OCI-LY7 (cell line): ENCODE measurements around the gene DIABLO. TPM values are rescaled to one million over a fixed set of nuclear protein-coding genes. Genes with fewer than 3 reads are reported as not detected.
"Not testable (repeated sequence)": the region's sequence is repeated elsewhere in the genome, so short reads cannot be mapped to it uniquely, and the experiment has no call there.

Experiments used
- BruUV-seq: library from RNA; stranded (reverse); fragments of 400-500 nt; replicated peaks from 2 replicates; lab custom pipeline; 2021; lab: Mats Ljungman, UMichigan
- CTCF ChIA-PET: fragments of 300-600 bp; sonication (Branson Sonifier 250); formaldehyde crosslinking; loops from one replicate; lab custom pipeline; 2022; ENCODE audit warnings: antibody characterized with exemption; ENCODE audit not compliant: unreplicated experiment; lab: Charles Lee
- POLR2A ChIA-PET: fragments of 300-600 bp; sonication (Branson Sonifier 250); formaldehyde crosslinking; loops from one replicate; lab custom pipeline; 2022; ENCODE audit warnings: antibody characterized with exemption; lab: Charles Lee
- DNase-seq: peaks from one replicate; pipeline ENCODE4 v3.0.0-alpha.2; 2015; ENCODE audit warnings: low spot score
- H2AFZ ChIP-seq: fragments of 200-600 bp; sonication (generic), shearing (Covaris generic); 2 replicates; pipeline ENCODE4 v1.6.1; 2014; ENCODE audit warnings: mild to moderate bottlenecking, antibody characterized with exemption, low read length, moderate library complexity
- H3K27ac ChIP-seq: fragments of 200-600 bp; sonication (generic); 2 replicates; pipeline ENCODE4 v1.5.1; 2014; ENCODE audit warnings: mixed run types, low read depth, mild to moderate bottlenecking, moderate library complexity, low read length, inconsistent platforms; ENCODE audit not compliant: poor library complexity, severe bottlenecking
- H3K36me3 ChIP-seq: fragments of 200-600 bp; sonication (generic); 2 replicates; pipeline ENCODE4 v1.6.1; 2014; ENCODE audit warnings: mild to moderate bottlenecking, antibody characterized with exemption, low read length, moderate library complexity, mixed read lengths; ENCODE audit not compliant: insufficient read depth
- H3K4me1 ChIP-seq: fragments of 200-600 bp; sonication (generic); 2 replicates; pipeline ENCODE4 v1.5.1; 2014; ENCODE audit warnings: mild to moderate bottlenecking, low read length; ENCODE audit not compliant: insufficient read depth, poor library complexity, severe bottlenecking
- H3K4me2 ChIP-seq: fragments of 200-600 bp; sonication (generic); 2 replicates; pipeline ENCODE4 v1.6.1; 2014; ENCODE audit warnings: mild to moderate bottlenecking, low read length
- H3K4me3 ChIP-seq: fragments of 200-600 bp; sonication (generic); 2 replicates; pipeline ENCODE4 v1.5.1; 2014; ENCODE audit warnings: mild to moderate bottlenecking, low read depth, low read length; ENCODE audit not compliant: poor library complexity, severe bottlenecking
- H3K79me2 ChIP-seq: fragments of 200-600 bp; sonication (generic); 2 replicates; pipeline ENCODE4 v1.6.1; 2016; ENCODE audit warnings: low read depth, mild to moderate bottlenecking, low read length, moderate library complexity, mixed read lengths; ENCODE audit not compliant: insufficient read depth
- H3K9me2 ChIP-seq: fragments of 200-600 bp; sonication (generic); 2 replicates; pipeline ENCODE4 v1.6.1; 2016; ENCODE audit warnings: mild to moderate bottlenecking, low read length, mixed read lengths; ENCODE audit not compliant: insufficient read depth
- H3K9me3 ChIP-seq: fragments of 200-600 bp; sonication (generic); 2 replicates; pipeline ENCODE4 v1.6.1; 2014; ENCODE audit warnings: mild to moderate bottlenecking, mixed run types, low read length, mixed read lengths
- H4K20me1 ChIP-seq: fragments of 200-600 bp; sonication (generic); 2 replicates; pipeline ENCODE4 v1.6.1; 2014; ENCODE audit warnings: mild to moderate bottlenecking, antibody characterized with exemption, low read length, moderate library complexity, mixed read lengths; ENCODE audit not compliant: insufficient read depth
- CTCF ChIP-seq: fragments of 200-600 bp; sonication (generic); conservative IDR thresholded peaks from 2 replicates; pipeline ENCODE4 v1.5.1; 2014; ENCODE audit warnings: mild to moderate bottlenecking, antibody characterized with exemption, low read length, moderate library complexity, mixed read lengths
- EZH2phosphoT487 ChIP-seq: fragments of 200-600 bp; sonication (generic); IDR thresholded peaks from 2 replicates; pipeline ENCODE4 v1.6.1; 2018; ENCODE audit warnings: low read depth, borderline replicate concordance, mild to moderate bottlenecking, mixed run types, antibody characterized with exemption, low read length, moderate library complexity, mixed read lengths
- intact Hi-C: fragments of 100-400 bp; cut with micrococcal nuclease; formaldehyde crosslinking; loops from one replicate; pipeline ENCODE4 v1.10.0; 2022; ENCODE audit not compliant: unreplicated experiment
- total RNA-seq, 2 experiments: library from RNA; depleted of rRNA in 1 of 2; stranded (reverse); fragments of >200 nt in 1 of 2; shearing (Covaris generic) in 1 of 2; gene quantifications; 2 replicates each; pipeline ENCODE4 v1.2.3, GENCODE V29; 2014 to 2022

Gene DIABLO
- total RNA-seq, 2 experiments from 2014 or later, result 53.9 to 56.5 TPM

DNA sequence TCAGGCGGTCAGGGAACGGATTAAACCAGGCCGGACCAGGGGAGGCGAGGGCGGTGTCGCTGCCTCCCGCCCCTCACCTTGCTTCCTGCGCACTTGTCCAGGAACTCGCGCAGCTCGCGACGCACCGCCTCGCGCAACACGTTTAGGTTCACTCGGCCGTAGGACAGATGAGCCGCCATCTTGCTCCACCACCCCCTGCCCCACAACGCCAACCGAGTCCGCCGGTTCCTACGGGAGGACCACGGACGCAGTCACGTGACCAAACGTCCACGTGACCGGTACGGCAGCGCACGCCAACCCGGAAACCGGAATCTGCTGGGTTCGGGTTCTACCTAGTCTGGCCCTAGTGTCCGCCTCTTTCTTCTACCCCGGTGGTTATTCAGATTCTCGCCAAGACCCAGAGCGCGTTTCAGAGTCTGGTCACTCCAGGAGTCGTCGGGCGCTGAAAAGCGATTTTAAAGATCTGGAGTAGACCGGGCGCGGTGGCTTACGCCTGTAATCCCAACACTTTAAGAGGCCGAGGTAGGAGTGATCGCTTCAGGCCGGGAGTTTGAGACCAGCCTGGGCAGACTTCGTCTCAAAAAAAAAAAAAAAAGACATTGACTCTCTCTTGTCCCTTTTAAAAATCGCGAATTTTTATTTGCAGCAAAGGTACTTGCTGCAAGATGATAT is 40.5 kb upstream of the DIABLO start, which contains the start of gene VPS33A:
TSS of gene VPS33A (minus strand) at position 265 of the 672 bp plus-strand sequence. CDS start at position 179, 86 bp downstream.
- CTCF ChIA-PET, result no interaction called here
- Histone ChIP-seq H3K36me3 (peaks cover 20% of the 10 kb centered on the region; the same call in 1 of the 2 replicates), H3K27ac (peak within 1 kb of the TSS; percentile 80), H2AFZ (peak within 1 kb of the TSS; percentile 93), H4K20me1 (no peaks in the 10 kb centered on the region), H3K4me2 (peak within 1 kb of the TSS; percentile 98), H3K79me2 (peaks cover 19% of the 10 kb centered on the region; the same call in 1 of the 2 replicates), H3K4me1 (peaks cover 17% of the 10 kb centered on the region), H3K4me3 (peak within 1 kb of the TSS; percentile 93), H3K9me2 (no peaks in the 10 kb centered on the region), H3K9me3 (no peaks in the 10 kb centered on the region)
- no TSS peak for BruUV-seq
- TF ChIP-seq EZH2phosphoT487 (no peak), CTCF (no peak)
- peak; percentile 100 for DNase-seq
- intact Hi-C loops, result no loop called here
- POLR2A ChIA-PET, result interaction anchor here (0.6 to 1.4 kb wide), 7 partner anchors 10 to 1456 kb away, joined by 3 to 8 read pairs (median 5); no protein-coding TSS in a partner anchor

GRCh38 chr12:122265886-122266229 is 40.0 kb upstream of the DIABLO start:
- peak; percentile 51 for DNase-seq
- peak overlapping the region; percentile 80 for H3K27ac ChIP-seq
- no peaks in the 10 kb centered on the region for H3K9me3 ChIP-seq
- H4K20me1 ChIP-seq, result no peaks in the 10 kb centered on the region
- TF ChIP-seq EZH2phosphoT487 (no peak), CTCF (no peak)
- intact Hi-C loops, result no loop called here
- peak overlapping the region; percentile 98 for H3K4me2 ChIP-seq
- no peaks in the 10 kb centered on the region for H3K9me2 ChIP-seq
- H3K36me3 ChIP-seq, result peaks cover 25% of the 10 kb centered on the region; the same call in 1 of the 2 replicates
- CTCF ChIA-PET, result no interaction called here
- H3K4me3 ChIP-seq, result peak overlapping the region; percentile 93
- H3K4me1 ChIP-seq, result peaks cover 17% of the 10 kb centered on the region
- BruUV-seq, result TSS peak; percentile 76
- POLR2A ChIA-PET, result no interaction called here
- peaks cover 19% of the 10 kb centered on the region; the same call in 1 of the 2 replicates for H3K79me2 ChIP-seq
- H2AFZ ChIP-seq, result peak overlapping the region; percentile 93

DNA sequence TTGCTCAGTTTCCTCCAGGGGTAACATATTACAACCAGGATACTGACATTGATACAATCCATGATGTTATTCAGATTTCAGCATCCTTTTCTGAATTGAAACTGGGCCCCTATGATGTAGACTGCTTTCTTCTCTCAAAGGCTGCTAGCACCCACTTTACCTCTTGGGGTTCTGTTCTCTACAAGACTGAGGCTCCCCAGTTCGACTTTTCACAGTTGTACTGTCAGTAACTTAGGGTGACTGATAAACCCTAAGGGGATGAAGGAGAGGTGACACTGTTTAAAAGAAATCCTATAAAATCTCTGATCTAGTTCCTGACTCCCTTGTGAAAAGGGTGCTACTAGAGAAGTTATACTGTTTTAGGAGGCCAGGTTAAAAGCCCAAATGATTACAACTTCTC is 39.6 kb upstream of the DIABLO start:
- CTCF ChIA-PET, result no interaction called here
- H4K20me1 ChIP-seq, result no peaks in the 10 kb centered on the region
- H3K9me2 ChIP-seq, result no peaks in the 10 kb centered on the region
- peaks cover 19% of the 10 kb centered on the region; the same call in 1 of the 2 replicates for H3K79me2 ChIP-seq
- TF ChIP-seq CTCF (no peak; the same call in 1 of the 2 replicates), EZH2phosphoT487 (no peak)
- intact Hi-C loops, result no loop called here
- DNase-seq, result peak; percentile 12
- H3K4me2 ChIP-seq, result peak overlapping the region; percentile 98
- peaks cover 29% of the 10 kb centered on the region; the same call in 1 of the 2 replicates for H3K36me3 ChIP-seq
- H3K4me3 ChIP-seq, result peak overlapping the region; percentile 93
- H3K9me3 ChIP-seq, result no peaks in the 10 kb centered on the region
- BruUV-seq, result no TSS peak
- peaks cover 17% of the 10 kb centered on the region for H3K4me1 ChIP-seq
- POLR2A ChIA-PET, result interaction anchor here (0.7 kb wide), 1 partner anchor 1202 kb away, joined by 5 read pairs; no protein-coding TSS in a partner anchor
- peak overlapping the region; percentile 80 for H3K27ac ChIP-seq
- H2AFZ ChIP-seq, result peak overlapping the region; percentile 93

GRCh38 chr12:122260735-122261134 is 34.9 kb upstream of the DIABLO start:
- peaks cover 67% of the 10 kb centered on the region for H3K36me3 ChIP-seq
- DNase-seq, result not testable (repeated sequence)

More at GRCh38 chr12:122260735-122261134, 34.9 kb upstream of the DIABLO start:
- H3K4me1 ChIP-seq, result peaks cover 11% of the 10 kb centered on the region
- H3K4me3 ChIP-seq, H2AFZ ChIP-seq, CTCF ChIA-PET, intact Hi-C loops, H3K9me2 ChIP-seq, H4K20me1 ChIP-seq, H3K27ac ChIP-seq, H3K9me3 ChIP-seq, H3K4me2 ChIP-seq, BruUV-seq: not testable (repeated sequence)
- POLR2A ChIA-PET, result interaction anchor here (1.1 kb wide), 1 partner anchor 10 kb away, joined by 4 read pairs; no protein-coding TSS in a partner anchor
- peaks cover 13% of the 10 kb centered on the region; the same call in 1 of the 2 replicates for H3K79me2 ChIP-seq
